Thoracic aorta (tissue), 2 donors: ENCODE measurements around the gene PCDHA12. TPM values are rescaled to one million over a fixed set of nuclear protein-coding genes. Genes with fewer than 3 reads are reported as not detected.

ENCODE experiments used
- ATAC-seq: fragments of 150-250 bp; one replicate; pipeline ENCODE4 v1.8.0; 2017; ENCODE audit warnings: low read depth; ENCODE audit not compliant: insufficient number of reproducible peaks, low FRiP score
- DNase-seq: peaks from one replicate; pipeline ENCODE4 v3.0.0-alpha.2; 2020; ENCODE audit warnings: low spot score
- H3K27ac ChIP-seq, 2 donors: fragments of 200-600 bp; sonication (generic); 1 replicate in 1 of 2; 2 replicates in 1 of 2; pipeline ENCODE4 v1.5.1; 2016; ENCODE audit warnings: mild to moderate bottlenecking in 2 of 2, moderate library complexity in 2 of 2
- H3K27me3 ChIP-seq: fragments of 200-600 bp; sonication (generic); replicated peaks from 2 replicates; pipeline ENCODE4 v1.6.0; 2016; ENCODE audit warnings: mild to moderate bottlenecking; ENCODE audit not compliant: insufficient read depth
- H3K36me3 ChIP-seq: fragments of 200-600 bp; sonication (generic); one replicate; pipeline ENCODE4 v1.5.1; 2016
- H3K4me1 ChIP-seq, 2 donors: fragments of 200-600 bp; sonication (generic); 1 replicate in 1 of 2; 2 replicates in 1 of 2; pipeline versions ENCODE4 v1.5.1 to v1.6.0; 2016; ENCODE audit warnings: low read depth in 2 of 2, mild to moderate bottlenecking in 1 of 2; ENCODE audit not compliant: control insufficient read depth in 1 of 2
- H3K4me3 ChIP-seq: fragments of 200-600 bp; sonication (generic); 2 replicates; pipeline ENCODE4 v1.5.1; 2016; ENCODE audit warnings: mild to moderate bottlenecking
- H3K9me3 ChIP-seq: fragments of 200-600 bp; sonication (generic); 2 replicates; pipeline ENCODE4 v1.5.1; 2016
- CTCF ChIP-seq: fragments of 200-600 bp; sonication (generic); IDR thresholded peaks from one replicate; pipeline ENCODE4 v1.5.1; 2019; ENCODE audit warnings: antibody characterized with exemption
- total RNA-seq, 2 donors: library from RNA; depleted of rRNA; stranded (reverse); fragments of >200 nt; gene quantifications; one replicate each; pipeline versions ENCODE4 v1.1.0 to v1.2.3, GENCODE V29; 2016

The PCDHA12 gene
- total RNA-seq, 2 donors from 2014 or later: 0.21 to 0.68 TPM

GRCh38 chr5:140881889-140882590, 6.9 kb downstream of the PCDHA12 start, which contains the start of gene PCDHA13:
PCDHA13 (plus strand) TSS chr5:140882124; CDS start chr5:140882269, 145 bp downstream.
- DNase-seq: no peak
- no peak for TF ChIP-seq CTCF
- ATAC-seq: no peak
- H3K9me3 ChIP-seq: peaks cover 33% of the 10 kb centered on the region
- peak within 1 kb of the TSS; percentile 7 for H3K4me3 ChIP-seq
- no peak within 1 kb of the TSS for H3K27ac ChIP-seq
- no peaks in the 10 kb centered on the region for H3K4me1 ChIP-seq
- H3K27me3 ChIP-seq: no peaks in the 10 kb centered on the region
- no peaks in the 10 kb centered on the region for H3K36me3 ChIP-seq

- Histone ChIP-seq H3K9me3 (peaks cover 36% of the 10 kb centered on the region), H3K27me3 (no peaks in the 10 kb centered on the region), H3K4me3 (no peak overlapping the region), H3K27ac (no peak overlapping the region), H3K36me3 (no peaks in the 10 kb centered on the region), H3K4me1 (no peaks in the 10 kb centered on the region)
- no peak for TF ChIP-seq CTCF
- DNase-seq (no peak), ATAC-seq (no peak)
Observed at GRCh38 chr5:140882591-140882899, 7.4 kb downstream of the PCDHA12 start.

GRCh38 chr5:140883373-140883772, 8.3 kb downstream of the PCDHA12 start:
- H3K36me3 ChIP-seq: no peaks in the 10 kb centered on the region
- H3K27ac ChIP-seq: no peak overlapping the region
- no peaks in the 10 kb centered on the region for H3K27me3 ChIP-seq
- no peak for TF ChIP-seq CTCF
- peaks cover 36% of the 10 kb centered on the region for H3K9me3 ChIP-seq
- no peak overlapping the region for H3K4me3 ChIP-seq
- H3K4me1 ChIP-seq: no peaks in the 10 kb centered on the region
- DNase-seq: no peak
- ATAC-seq: no peak

GRCh38 chr5:140883927-140884697, 9.0 kb downstream of the PCDHA12 start:
- no peak for TF ChIP-seq CTCF
- Histone ChIP-seq H3K36me3 (no peaks in the 10 kb centered on the region), H3K4me3 (no peak overlapping the region), H3K9me3 (peaks cover 36% of the 10 kb centered on the region), H3K27ac (no peak overlapping the region), H3K27me3 (no peaks in the 10 kb centered on the region), H3K4me1 (no peaks in the 10 kb centered on the region)
- ATAC-seq (no peak), DNase-seq (no peak)

- ATAC-seq (no peak), DNase-seq (no peak)
- Histone ChIP-seq H3K27me3 (no peaks in the 10 kb centered on the region), H3K4me1 (no peaks in the 10 kb centered on the region), H3K4me3 (no peak overlapping the region), H3K36me3 (no peaks in the 10 kb centered on the region), H3K27ac (no peak overlapping the region), H3K9me3 (no peaks in the 10 kb centered on the region)
- TF ChIP-seq CTCF: no peak
Observed at GRCh38 chr5:140916325-140916724, 41.2 kb downstream of the PCDHA12 start.
